ENCODE measurements around the gene LRCH2.

The LRCH2 gene

GRCh38 chrX:115192244-115192700 is 41.6 kb downstream of the LRCH2 start:
- no peak for DNase-seq

- DNase-seq = no peak
Observed at GRCh38 chrX:115191490-115192243, 42.2 kb downstream of the LRCH2 start.

- no peak for DNase-seq
Observed at GRCh38 chrX:115190636-115191489, 43.0 kb downstream of the LRCH2 start.

GRCh38 chrX:115189646-115190635 is 44.0 kb downstream of the LRCH2 start:
- no peak for DNase-seq

DNA sequence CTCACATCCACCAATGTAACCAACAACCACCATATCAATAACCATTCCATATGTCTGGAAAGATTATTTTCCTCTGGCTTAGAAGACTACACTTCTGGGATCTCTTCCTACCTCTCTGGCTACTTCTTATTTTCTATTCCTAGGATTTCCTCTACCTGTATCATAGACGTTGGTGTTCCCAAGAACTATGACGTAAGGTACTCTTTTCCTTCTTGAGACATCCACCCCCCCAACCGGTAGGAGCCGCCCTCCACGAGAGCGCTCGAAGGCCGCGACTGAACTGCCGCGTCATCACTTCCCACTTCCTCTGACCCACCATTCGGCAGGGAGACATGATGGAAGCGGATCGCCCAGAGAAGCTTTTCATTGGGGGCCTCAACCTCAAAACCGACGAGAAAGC is 44.8 kb downstream of the LRCH2 start, which contains the start of gene RBMXL3:
Gene RBMXL3 (plus strand): TSS at position 301 of the 400 bp plus-strand sequence. CDS start 32 bp downstream, at position 333.
- DNase-seq = no peak

DNA sequence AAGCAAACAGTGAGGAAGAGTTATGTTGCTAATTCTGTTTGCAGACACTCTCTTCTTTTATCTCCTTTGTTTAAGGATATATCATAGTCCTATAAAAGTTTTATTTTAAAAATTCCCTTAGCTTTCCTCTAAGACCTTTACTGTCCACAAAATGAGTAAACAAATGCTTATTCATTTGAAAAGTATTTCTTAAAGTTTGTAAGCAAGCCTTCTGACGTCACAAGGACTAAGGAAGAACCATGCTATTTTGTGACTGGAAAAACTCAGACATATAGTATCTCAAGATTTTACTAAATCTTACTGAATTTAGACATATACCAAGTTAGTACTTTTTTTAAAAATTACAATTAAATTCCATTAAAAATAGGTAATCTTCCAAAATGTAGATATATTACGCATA is 49.9 kb downstream of the LRCH2 start:
- no peak for DNase-seq

DNA sequence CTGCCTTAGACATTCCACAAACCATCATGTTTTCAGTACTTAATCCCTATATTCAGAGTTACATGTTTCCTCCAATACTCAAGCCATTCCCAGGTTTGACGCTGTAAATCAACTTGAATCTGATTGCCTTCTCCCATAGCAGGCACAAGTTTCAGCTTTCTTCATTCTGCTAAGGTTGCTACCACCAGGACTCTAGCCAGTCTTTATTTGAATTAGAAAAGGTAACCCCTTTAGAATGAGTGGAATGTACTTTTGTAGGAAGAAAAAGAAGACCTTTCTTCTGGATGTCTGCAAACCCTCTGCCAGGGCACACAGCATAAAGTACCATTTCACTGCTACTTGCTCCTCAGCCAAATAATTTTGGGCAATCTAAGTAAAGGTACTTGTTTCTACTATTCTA is 55.4 kb downstream of the LRCH2 start:
- DNase-seq = no peak

- no peak for DNase-seq
Observed at GRCh38 chrX:115177932-115178331, 56.0 kb downstream of the LRCH2 start.

DNA sequence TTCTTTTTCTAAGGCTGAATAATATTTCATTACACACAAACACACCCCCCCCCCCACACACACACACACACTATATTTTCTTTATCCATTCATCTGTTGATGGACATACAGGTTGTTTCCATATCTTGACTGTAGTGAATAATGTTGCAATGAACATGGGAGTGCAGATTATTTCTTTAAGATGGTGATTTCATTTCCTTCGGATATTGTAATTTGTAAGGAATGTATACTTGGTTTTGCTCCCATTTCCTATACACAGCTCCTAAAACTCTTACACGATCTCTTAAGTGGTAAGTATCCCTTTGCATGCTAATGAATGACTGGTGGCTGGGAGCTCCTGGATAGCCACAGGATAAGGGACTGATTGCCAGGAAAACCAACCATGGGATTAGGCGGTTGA is 59.3 kb downstream of the LRCH2 start:
- no peak for DNase-seq

GRCh38 chrX:115173181-115173580 is 60.7 kb downstream of the LRCH2 start:
- no peak for DNase-seq

GRCh38 chrX:115147220-115147619 is 86.7 kb downstream of the LRCH2 start:
- no peak for DNase-seq

DNA sequence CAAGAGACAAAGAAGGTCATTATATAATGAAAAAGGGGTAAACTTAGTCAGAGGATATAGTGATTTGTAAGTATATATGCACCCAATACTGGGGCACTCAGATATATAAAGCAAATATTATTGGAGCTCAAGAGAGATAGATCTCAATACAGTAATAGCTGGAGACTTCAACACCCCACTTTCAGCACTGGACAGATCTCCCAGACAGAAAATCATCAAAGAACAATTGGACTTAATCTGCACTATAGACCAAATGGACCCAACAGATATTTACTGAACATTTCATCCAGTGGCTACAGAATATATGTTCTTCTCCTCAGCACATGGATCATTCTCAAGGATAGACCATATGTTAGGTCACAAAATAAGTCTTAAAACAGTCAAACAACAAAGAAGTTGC is 91.8 kb downstream of the LRCH2 start:
- DNase-seq = no peak

- no peak for DNase-seq
Observed at GRCh38 chrX:115138040-115138439, 95.9 kb downstream of the LRCH2 start.

GRCh38 chrX:115134382-115134781 is 99.5 kb downstream of the LRCH2 start:
- no peak for DNase-seq

GRCh38 chrX:115112411-115112810 is 121.5 kb downstream of the LRCH2 start:
- no peak for DNase-seq

- no peak for DNase-seq
Observed at GRCh38 chrX:115098897-115099296, 135.0 kb downstream of the LRCH2 start.

- DNase-seq = no peak
Observed at GRCh38 chrX:115093191-115093590, 140.7 kb downstream of the LRCH2 start.

DNA sequence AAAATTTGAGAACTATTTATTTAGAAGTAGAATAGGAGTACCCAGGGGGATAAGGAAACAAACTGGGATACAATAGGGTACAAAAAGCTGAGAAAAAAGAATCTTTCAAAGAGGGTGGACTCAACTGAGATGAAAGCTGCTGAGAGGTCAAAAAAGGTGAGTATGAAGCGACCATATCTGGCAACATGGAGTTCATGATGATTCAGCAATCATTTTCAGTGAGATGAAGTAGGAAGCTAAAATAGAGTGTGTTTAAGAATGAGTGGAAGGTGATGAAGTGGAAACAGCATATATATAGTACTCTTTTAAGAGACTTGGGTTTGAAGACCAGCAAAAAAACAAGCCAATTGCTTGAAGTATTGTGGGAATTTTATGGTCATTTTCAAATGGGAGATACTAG is 144.5 kb downstream of the LRCH2 start:
- DNase-seq = no peak

DNA sequence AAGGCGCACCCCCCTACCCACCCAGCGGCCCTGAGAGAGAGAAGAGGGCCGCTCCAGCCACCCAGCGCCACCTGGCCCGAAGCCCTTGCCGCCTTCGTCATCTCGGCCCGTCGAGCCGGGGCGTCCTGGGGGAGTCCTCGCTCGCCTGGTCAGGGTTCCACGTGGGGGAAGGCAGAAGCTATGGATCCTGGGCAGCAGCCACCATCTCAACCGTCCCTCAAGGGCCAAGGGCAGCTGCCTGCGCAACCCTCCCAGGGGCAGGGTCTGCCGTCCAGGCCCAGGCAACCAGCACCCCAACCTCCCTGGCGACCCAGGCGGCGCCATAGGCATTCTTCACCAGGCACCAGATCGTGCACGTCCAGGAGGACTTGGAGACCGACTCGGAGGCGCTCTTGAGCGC is 165.0 kb downstream of the LRCH2 start:
- DNase-seq = no peak

DNA sequence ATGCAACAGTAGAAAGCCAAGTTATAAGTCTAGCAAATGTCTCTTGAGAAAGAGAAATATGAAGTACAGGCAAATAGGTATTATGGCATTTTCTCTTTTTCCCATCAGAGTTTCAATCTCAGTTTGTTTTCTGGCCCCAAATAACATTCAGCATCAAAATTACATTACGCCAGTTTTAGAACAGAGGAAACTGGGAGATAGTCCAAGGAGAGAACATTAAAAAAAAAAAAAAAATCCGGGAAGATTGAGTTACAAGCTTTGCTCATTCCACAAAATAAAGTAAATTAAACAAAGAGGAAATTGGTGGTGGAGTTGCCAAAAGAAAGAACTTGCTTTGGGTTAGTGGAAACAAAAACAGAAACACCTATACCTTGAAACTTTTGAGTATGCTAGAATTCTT is 166.1 kb downstream of the LRCH2 start:
- DNase-seq = no peak

DNA sequence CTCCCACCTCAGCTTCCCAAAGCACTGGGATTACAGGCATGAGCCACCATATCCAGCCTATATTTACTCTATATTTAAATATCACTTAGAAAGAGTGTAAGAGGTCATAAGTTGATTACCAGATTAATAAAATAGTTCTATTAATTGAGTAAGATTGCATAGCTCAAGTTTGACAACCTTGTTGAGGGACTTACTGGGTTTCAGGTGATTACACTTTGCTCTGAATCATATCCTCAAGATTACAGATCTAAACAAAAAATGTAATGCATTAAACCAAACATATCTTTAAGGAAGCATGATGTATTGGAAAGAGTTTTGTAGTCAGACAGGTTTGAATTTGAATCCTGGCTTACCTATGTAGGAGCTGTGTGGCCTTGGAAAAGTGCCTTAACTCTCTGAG is 168.6 kb downstream of the LRCH2 start:
- DNase-seq = no peak
